ENCODE results near the gene KIF5C. TPM values are rescaled to one million over a fixed set of nuclear protein-coding genes. Genes with fewer than 3 reads are reported as not detected.

The KIF5C gene
- polyA plus RNA-seq, 1 donor (not counting 4 experiments of a cell fraction or from before 2014, with no cell fraction given), result 0.03 TPM

- no peaks in the 10 kb centered on the region for H3K9me1 ChIP-seq (ENCODE audit: control insufficient read depth, extremely low read depth, insufficient read depth, low read length)
- H3K4me3 ChIP-seq (ENCODE audit: control insufficient read depth in 2 of 3, extremely low read depth in 1 of 3, insufficient read depth in 2 of 3, low read depth in 1 of 3, low read length in 3 of 3), result peak overlapping the region in 2 of 3 experiments; percentile 46 to 52
- TF ChIP-seq EZH2 (IDR thresholded peaks at IDR 0.05; ENCODE audit: low read length), result no peak
- TF ChIP-seq CTCF (optimal IDR thresholded peaks at IDR 0.05 in 1 of 3, IDR thresholded peaks at IDR 0.05 in 1 of 3, conservative IDR thresholded peaks at IDR 0.05 in 1 of 3; ENCODE audit: extremely low read depth in 1 of 3, insufficient read depth in 2 of 3, low read length in 3 of 3), result no peak
- peak overlapping the region; percentile 30 for H3K27ac ChIP-seq (ENCODE audit: control insufficient read depth, insufficient read depth, low read length)
- no peaks in the 10 kb centered on the region for H3K79me2 ChIP-seq (ENCODE audit: control insufficient read depth, insufficient read depth, low read length)
- peak; percentile 70 for FAIRE-seq
- peak overlapping the region; percentile 46 for H2AFZ ChIP-seq (ENCODE audit: control insufficient read depth, low read length)
- peak overlapping the region; percentile 55 for H3K4me2 ChIP-seq (ENCODE audit: control insufficient read depth, extremely low read depth, insufficient read depth, low read depth, low read length)
- H3K4me1 ChIP-seq (ENCODE audit: control insufficient read depth, extremely low read depth, insufficient read depth, low read length), result peaks cover 17% of the 10 kb centered on the region
- no peaks in the 10 kb centered on the region for H3K9me3 ChIP-seq (ENCODE audit: control insufficient read depth, low read depth, low read length)
- dilution Hi-C loops (cut with MboI; ENCODE audit: extremely low pct_ligation_motif_present, low sequenced_read_pairs), result no loop called here
- DNase-seq (ENCODE audit: low read depth, low spot score), result no peak
- peak overlapping the region; percentile 45 for H3K9ac ChIP-seq (ENCODE audit: control insufficient read depth, extremely low read depth, insufficient read depth, low read length)
- no peaks in the 10 kb centered on the region for H4K20me1 ChIP-seq (ENCODE audit: control insufficient read depth, extremely low read depth, insufficient read depth, low read length)
- peaks cover 0 to 1% of the 10 kb centered on the region in 2 experiments for H3K36me3 ChIP-seq (ENCODE audit: control insufficient read depth in 2 of 2, extremely low read depth in 1 of 2, insufficient read depth in 2 of 2, low read length in 2 of 2)
- no peaks in the 10 kb centered on the region for H3K27me3 ChIP-seq (ENCODE audit: control insufficient read depth, extremely low read depth, insufficient read depth, low read length)
Observed at GRCh38 chr2:149075853-149076252, 200.8 kb downstream of the KIF5C start.

Small RNA genes lying within 50 kb of the gene (small RNA-seq; reads per million reads assigned to genes)
- gene RNU2-9P (ENCODE audit: insufficient read length in 3 of 3, low read depth in 3 of 3, low replicate concordance in 1 of 3) (0 to 0.25 (median 0) reads per million in 3 experiments), gene UBBP3 (ENCODE audit: insufficient read length in 3 of 3, low read depth in 3 of 3, low replicate concordance in 1 of 3) (0 reads per million in 3 experiments)

Other genes with a start within 250 kb of the KIF5C start
- gene EPC2, start 230.5 kb upstream of the KIF5C start, polyA plus RNA-seq, result 9.4 to 13.1 TPM (median 9.6 TPM) in 3 replicates
- 17.0 to 30.8 TPM (median 24.7 TPM) in 3 replicates for gene LYPD6B, start 163.5 kb downstream of the KIF5C start, polyA plus RNA-seq